Esophagus squamous epithelium (tissue), 5 donors: ENCODE data around the gene ZBTB43. TPM values are rescaled to one million over a fixed set of nuclear protein-coding genes. Genes with fewer than 3 reads are reported as not detected.
"Not testable (repeated sequence)": the region's sequence is repeated elsewhere in the genome, so short reads cannot be mapped to it uniquely, and the experiment has no call there.

ENCODE experiments used
- DNase-seq: peaks from one replicate; lab custom pipeline; 2025; lab: John Stamatoyannopoulos, UW
- H3K27ac ChIP-seq, 4 donors: fragments of 200-600 bp; sonication (generic); one replicate each; pipeline ENCODE4 v1.5.1; 2016 to 2019; ENCODE audit warnings: mild to moderate bottlenecking in 1 of 4
- H3K27me3 ChIP-seq, 4 donors: fragments of 200-600 bp; sonication (generic); 1 replicate in 3 of 4; 2 replicates in 1 of 4; pipeline versions ENCODE4 v1.5.1 to v1.6.0; 2017 to 2021; ENCODE audit warnings: antibody characterized with exemption in 1 of 4
- H3K36me3 ChIP-seq, 3 donors: fragments of 200-600 bp; sonication (generic); one replicate each; pipeline ENCODE4 v1.5.1; 2016 to 2019
- H3K4me1 ChIP-seq, 3 donors: fragments of 200-600 bp; sonication (generic); one replicate each; pipeline ENCODE4 v1.5.1; 2017 to 2019
- H3K4me3 ChIP-seq, 4 donors: fragments of 200-600 bp; sonication (generic); 1 replicate in 3 of 4; 2 replicates in 1 of 4; pipeline ENCODE4 v1.5.1; 2016 to 2019; ENCODE audit warnings: mild to moderate bottlenecking in 2 of 4, moderate library complexity in 1 of 4
- H3K9me3 ChIP-seq, 3 donors: fragments of 200-600 bp; sonication (generic); one replicate each; pipeline ENCODE4 v1.5.1; 2016 to 2019
- POLR2A ChIP-seq, 4 donors: fragments of 450-650 bp; IDR thresholded peaks; one replicate each; pipeline ENCODE4 v1.6.1; 2017; ENCODE audit warnings: antibody characterized with exemption in 4 of 4, mild to moderate bottlenecking in 4 of 4, moderate library complexity in 3 of 4
- WGBS, 2 donors: methylation state at CpG; one replicate each; pipeline ENCODE4 v1.1.5; 2018; 5-methylcytosine and 5-hydroxymethylcytosine counted together
- intact Hi-C: fragments of 100-400 bp; cut with DNase I; formaldehyde crosslinking; loops from one replicate; pipeline ENCODE4 v1.15.0; 2022
- total RNA-seq, 4 donors: library from RNA; depleted of rRNA; stranded (reverse); fragments of >200 nt; gene quantifications; one replicate each; pipeline ENCODE4 v1.1.0, GENCODE V29; 2016
- TF ChIP-seq, protein P1 (sequence below), 6 experiments: fragments of 450-650 bp in 4 of 6; fragments of 200-600 bp in 2 of 6; sonication (generic) in 2 of 6; IDR thresholded peaks; one replicate each; pipeline ENCODE4 v1.5.1; 2016 to 2019; ENCODE audit warnings: antibody characterized with exemption in 6 of 6, mild to moderate bottlenecking in 4 of 6, moderate library complexity in 4 of 6
- donor health status: DM: yes; HTN: yes; CAD: no.

The ZBTB43 gene
- total RNA-seq, 4 donors from 2014 or later = 9.9 to 14.3 (median 12.9) TPM

DNA sequence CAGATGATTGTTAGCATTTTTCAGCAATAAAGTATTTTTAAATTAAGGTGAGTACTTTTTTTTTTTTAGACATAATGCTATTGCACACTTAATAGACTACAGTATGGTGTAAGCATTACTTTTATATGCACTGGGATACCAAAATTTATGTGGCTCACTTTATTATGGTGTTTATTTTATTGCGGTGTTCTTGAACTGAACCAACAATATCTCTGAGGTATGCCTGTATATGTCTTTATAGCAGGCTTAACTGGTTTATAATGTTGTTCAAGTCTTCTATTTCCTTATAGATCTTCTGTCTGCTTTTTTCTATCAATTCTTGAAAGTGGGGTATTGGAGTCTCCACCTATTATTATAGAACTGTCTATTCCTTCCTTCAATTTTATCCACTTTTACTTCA is 18.0 kb downstream of the ZBTB43 start:
- H3K4me1 ChIP-seq = peaks cover 0 to 13% (median 0%) of the 10 kb centered on the region in 3 donors
- H3K27me3 ChIP-seq = no peaks in the 10 kb centered on the region
- no peak for DNase-seq
- intact Hi-C loops = no loop called here
- H3K4me3 ChIP-seq = no peak overlapping the region
- TF ChIP-seq, protein P1, sequence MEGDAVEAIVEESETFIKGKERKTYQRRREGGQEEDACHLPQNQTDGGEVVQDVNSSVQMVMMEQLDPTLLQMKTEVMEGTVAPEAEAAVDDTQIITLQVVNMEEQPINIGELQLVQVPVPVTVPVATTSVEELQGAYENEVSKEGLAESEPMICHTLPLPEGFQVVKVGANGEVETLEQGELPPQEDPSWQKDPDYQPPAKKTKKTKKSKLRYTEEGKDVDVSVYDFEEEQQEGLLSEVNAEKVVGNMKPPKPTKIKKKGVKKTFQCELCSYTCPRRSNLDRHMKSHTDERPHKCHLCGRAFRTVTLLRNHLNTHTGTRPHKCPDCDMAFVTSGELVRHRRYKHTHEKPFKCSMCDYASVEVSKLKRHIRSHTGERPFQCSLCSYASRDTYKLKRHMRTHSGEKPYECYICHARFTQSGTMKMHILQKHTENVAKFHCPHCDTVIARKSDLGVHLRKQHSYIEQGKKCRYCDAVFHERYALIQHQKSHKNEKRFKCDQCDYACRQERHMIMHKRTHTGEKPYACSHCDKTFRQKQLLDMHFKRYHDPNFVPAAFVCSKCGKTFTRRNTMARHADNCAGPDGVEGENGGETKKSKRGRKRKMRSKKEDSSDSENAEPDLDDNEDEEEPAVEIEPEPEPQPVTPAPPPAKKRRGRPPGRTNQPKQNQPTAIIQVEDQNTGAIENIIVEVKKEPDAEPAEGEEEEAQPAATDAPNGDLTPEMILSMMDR (IDR thresholded peaks at IDR 0.05) = no peak
- TF ChIP-seq POLR2A (IDR thresholded peaks at IDR 0.05) = no peak
- peaks cover 0 to 25% (median 8%) of the 10 kb centered on the region in 3 donors for H3K9me3 ChIP-seq
- WGBS, 2 donors = 91% methylated on average over 1 of the region's 1 CpG
- no peak overlapping the region for H3K27ac ChIP-seq
- peaks cover 0 to 80% (median 4%) of the 10 kb centered on the region in 3 donors for H3K36me3 ChIP-seq

DNA sequence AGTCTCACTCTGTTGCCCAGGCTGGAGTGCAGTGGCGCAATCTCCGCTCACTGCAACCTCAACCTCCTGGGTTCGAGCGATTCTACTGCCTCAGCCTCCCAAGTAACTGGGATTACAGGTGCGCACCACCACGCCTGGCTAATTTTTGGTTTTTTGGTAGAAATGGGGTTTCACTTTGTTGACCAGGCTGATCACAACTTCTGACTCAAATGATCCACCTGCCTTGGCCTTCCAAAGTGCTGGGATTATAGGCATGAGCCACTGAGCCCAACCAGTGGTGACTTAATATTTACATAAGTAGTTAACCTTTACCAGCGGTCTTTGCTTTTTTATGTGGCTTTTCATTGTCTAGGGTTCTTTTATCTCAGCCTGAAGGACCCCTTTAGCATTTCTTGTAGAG is 19.2 kb downstream of the ZBTB43 start:
- intact Hi-C loops, DNase-seq, H3K27ac ChIP-seq, H3K27me3 ChIP-seq, H3K4me3 ChIP-seq: not testable (repeated sequence)
- H3K4me1 ChIP-seq = peaks cover 0 to 13% (median 0%) of the 10 kb centered on the region in 3 donors
- H3K9me3 ChIP-seq = peaks cover 0 to 13% (median 0%) of the 10 kb centered on the region in 3 donors
- WGBS, 2 donors = 92 to 96% methylated on average over 7 of the region's 7 CpGs
- peaks cover 0 to 72% (median 7%) of the 10 kb centered on the region in 3 donors for H3K36me3 ChIP-seq

DNA sequence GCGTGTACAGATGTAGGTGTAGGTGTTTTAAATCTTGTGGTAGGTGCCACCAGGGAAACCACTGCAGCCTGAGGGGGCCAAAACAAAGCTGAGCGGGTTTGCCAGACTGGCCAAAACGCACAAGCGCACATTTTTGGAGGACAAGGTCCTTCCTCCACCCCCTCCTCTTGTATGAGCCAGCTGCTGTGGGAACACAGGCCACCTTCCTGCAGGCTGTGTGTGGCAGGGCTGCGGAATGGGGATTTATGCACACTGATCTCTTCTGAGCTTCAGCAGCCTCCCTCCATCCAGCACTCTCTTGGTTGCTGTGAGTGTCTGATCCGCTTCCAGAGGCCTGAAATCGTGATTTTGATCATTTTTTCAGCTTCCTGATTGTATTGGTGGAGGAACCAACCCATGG is 22.4 kb downstream of the ZBTB43 start:
- Histone ChIP-seq H3K9me3 (no peaks in the 10 kb centered on the region), H3K36me3 (peaks cover 0 to 71% (median 7%) of the 10 kb centered on the region in 3 donors), H3K4me1 (peaks cover 0 to 11% (median 0%) of the 10 kb centered on the region in 3 donors), H3K4me3 (no peak overlapping the region), H3K27ac (no peak overlapping the region), H3K27me3 (no peaks in the 10 kb centered on the region)
- TF ChIP-seq, protein P1 (IDR thresholded peaks at IDR 0.05) = no peak
- TF ChIP-seq POLR2A (IDR thresholded peaks at IDR 0.05) = no peak
- no peak for DNase-seq
- intact Hi-C loops = no loop called here
- 89 to 93% methylated on average over 6 to 7 of the region's 7 CpGs for WGBS, 2 donors

DNA sequence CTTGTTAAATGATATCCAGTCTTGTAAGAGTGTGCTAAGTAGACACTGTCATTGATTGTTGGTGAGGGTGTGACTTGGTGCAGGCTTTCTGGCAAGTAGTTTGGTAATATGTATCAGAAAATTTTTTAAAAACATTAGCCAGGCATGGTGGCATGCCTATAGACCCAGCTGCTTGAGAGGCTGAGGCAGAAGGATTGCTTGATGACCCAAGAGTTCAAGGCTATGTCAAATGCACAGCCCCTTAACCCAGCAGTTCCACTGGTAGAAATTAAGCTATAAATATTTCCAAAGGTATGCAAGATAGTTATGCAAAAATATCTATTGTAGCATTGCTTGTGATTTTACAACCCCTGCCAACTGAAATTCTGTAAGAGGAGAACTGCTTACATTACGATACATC is 24.2 kb downstream of the ZBTB43 start:
- no peaks in the 10 kb centered on the region for H3K27me3 ChIP-seq
- no peaks in the 10 kb centered on the region for H3K9me3 ChIP-seq
- intact Hi-C loops = no loop called here
- no peak overlapping the region for H3K4me3 ChIP-seq
- peaks cover 11 to 71% (median 25%) of the 10 kb centered on the region in 3 donors for H3K36me3 ChIP-seq
- TF ChIP-seq, protein P1 (IDR thresholded peaks at IDR 0.05) = no peak
- no peak for TF ChIP-seq POLR2A (IDR thresholded peaks at IDR 0.05)
- 96 to 100% methylated on average over 1 of the region's 1 CpG for WGBS, 2 donors
- H3K4me1 ChIP-seq = no peaks in the 10 kb centered on the region
- no peak for DNase-seq
- H3K27ac ChIP-seq = no peak overlapping the region

DNA sequence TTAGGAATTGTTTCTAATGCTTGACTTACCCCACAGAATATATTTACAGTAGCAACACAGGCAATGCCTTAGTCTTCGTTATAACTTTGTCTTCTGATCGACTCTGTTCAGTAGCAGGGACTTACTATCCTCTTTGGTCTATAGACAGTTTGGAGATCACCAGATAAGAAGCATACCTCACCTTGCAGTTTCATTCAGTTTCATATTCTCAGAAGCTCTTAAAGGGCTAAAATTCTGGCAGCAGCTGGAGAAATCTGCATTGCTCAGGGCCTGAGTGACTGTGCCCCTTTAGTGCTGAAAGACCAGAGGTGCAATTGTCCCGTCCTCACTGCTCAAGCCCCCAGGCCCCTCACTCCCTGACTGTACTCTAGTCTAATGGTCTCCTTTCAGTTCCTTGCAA is 26.0 kb downstream of the ZBTB43 start:
- Histone ChIP-seq H3K27ac (no peak overlapping the region), H3K36me3 (peaks cover 11 to 73% (median 26%) of the 10 kb centered on the region in 3 donors), H3K9me3 (no peaks in the 10 kb centered on the region), H3K27me3 (no peaks in the 10 kb centered on the region), H3K4me1 (no peaks in the 10 kb centered on the region), H3K4me3 (no peak overlapping the region)
- TF ChIP-seq, protein P1 (IDR thresholded peaks at IDR 0.05) = no peak
- TF ChIP-seq POLR2A (IDR thresholded peaks at IDR 0.05) = no peak
- intact Hi-C loops = no loop called here
- DNase-seq = no peak
- WGBS, 2 donors = 88 to 92% methylated on average over 3 of the region's 3 CpGs

DNA sequence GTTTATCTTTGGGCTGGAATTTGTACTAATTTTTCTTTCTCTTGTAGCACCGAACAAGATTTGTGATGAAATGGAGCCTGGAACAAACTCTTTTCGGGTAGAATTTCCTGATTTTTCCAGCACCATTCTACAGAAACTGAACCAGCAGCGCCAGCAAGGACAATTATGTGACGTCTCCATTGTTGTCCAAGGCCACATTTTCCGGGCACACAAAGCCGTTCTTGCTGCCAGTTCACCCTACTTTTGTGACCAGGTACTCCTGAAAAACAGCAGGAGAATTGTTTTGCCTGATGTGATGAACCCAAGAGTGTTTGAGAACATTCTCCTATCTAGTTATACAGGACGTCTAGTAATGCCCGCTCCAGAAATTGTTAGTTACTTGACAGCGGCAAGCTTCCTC is 27.6 kb downstream of the ZBTB43 start:
- Histone ChIP-seq H3K27me3 (no peaks in the 10 kb centered on the region), H3K27ac (no peak overlapping the region), H3K36me3 (peaks cover 11 to 83% (median 26%) of the 10 kb centered on the region in 3 donors), H3K9me3 (no peaks in the 10 kb centered on the region), H3K4me3 (no peak overlapping the region), H3K4me1 (peaks cover 0 to 4% (median under 1%) of the 10 kb centered on the region in 3 donors)
- TF ChIP-seq, protein P1 (IDR thresholded peaks at IDR 0.05) = no peak
- TF ChIP-seq POLR2A (IDR thresholded peaks at IDR 0.05) = no peak
- intact Hi-C loops = no loop called here
- DNase-seq = no peak
- WGBS, 2 donors = 89 to 93% methylated on average over 8 to 9 of the region's 9 CpGs
